Heart right ventricle (tissue), 16 donors: ENCODE measurements around the gene GFPT2. TPM values are rescaled to one million over a fixed set of nuclear protein-coding genes. Genes with fewer than 3 reads are reported as not detected.

Experiments
- ATAC-seq, 8 donors: fragments of 200-7000 bp; cut with Tn5 transposase; one replicate each; pipeline ENCODE4 v1.9.1; 2020; ENCODE audit warnings: mild to moderate bottlenecking in 8 of 8, moderate library complexity in 8 of 8, moderate number of reproducible peaks in 1 of 8
- DNase-seq, 2 donors: peaks; one replicate each; pipeline ENCODE4 v3.0.0-alpha.2; 2020
- H3K27ac ChIP-seq, 10 donors: fragments of 200-600 bp; sonication (generic) in 2 of 10; one replicate each; pipeline versions ENCODE4 v1.5.0 to v1.8.0; 2020 to 2022; ENCODE audit warnings: mild to moderate bottlenecking in 3 of 10
- H3K27me3 ChIP-seq, 7 donors: fragments of 200-600 bp; one replicate each; pipeline ENCODE4 v1.8.0; 2021 to 2022; ENCODE audit warnings: mild to moderate bottlenecking in 2 of 7
- H3K36me3 ChIP-seq, 9 donors: fragments of 200-600 bp; sonication (generic) in 1 of 9; one replicate each; pipeline versions ENCODE4 v1.5.0 to v1.8.0; 2020 to 2022; ENCODE audit warnings: mild to moderate bottlenecking in 2 of 9
- H3K4me1 ChIP-seq, 9 donors: fragments of 200-600 bp; sonication (generic) in 1 of 9; one replicate each; pipeline versions ENCODE4 v1.5.0 to v1.8.0; 2020 to 2022; ENCODE audit warnings: mild to moderate bottlenecking in 4 of 9
- H3K4me3 ChIP-seq, 10 donors: fragments of 200-600 bp; sonication (generic) in 2 of 10; one replicate each; pipeline versions ENCODE4 v1.5.0 to v1.8.0; 2020 to 2022; ENCODE audit warnings: mild to moderate bottlenecking in 7 of 10, moderate library complexity in 2 of 10
- H3K9me3 ChIP-seq, 11 donors: fragments of 200-600 bp in 10 of 11; sonication (generic) in 2 of 11; one replicate each; pipeline versions ENCODE4 v1.5.0 to v1.8.0; 2013 to 2022; ENCODE audit warnings: mild to moderate bottlenecking in 2 of 11, control low read depth in 1 of 11, moderate library complexity in 1 of 11
- CTCF ChIP-seq, 9 donors: fragments of 200-600 bp; sonication (generic) in 2 of 9; IDR thresholded peaks; one replicate each; pipeline versions ENCODE4 v1.5.0 to v1.8.0; 2021 to 2022; ENCODE audit warnings: antibody characterized with exemption in 9 of 9, mild to moderate bottlenecking in 5 of 9, moderate library complexity in 1 of 9
- whole genome bisulfite sequencing, 2 donors: extraction: QIAGEN DNeasy Blood & Tissue Kit; methylation state at CpG; one replicate each; pipeline ENCODE4 v1.1.7; 2013; ENCODE audit warnings: inconsistent platforms in 1 of 2; 5-methylcytosine and 5-hydroxymethylcytosine counted together
- intact Hi-C, 10 donors: fragments of 100-400 bp; cut with DNase I; formaldehyde crosslinking; loops; one replicate each; pipeline versions ENCODE4 v1.11.1 to v1.14.2; 2022
- polyA plus RNA-seq, 2 donors: library from polyadenylated mRNA; stranded (reverse); fragments of 200-250 nt; gene quantifications; one replicate each; pipeline ENCODE4 v1.2.3, GENCODE V29; 2013
- total RNA-seq, 10 donors: library from RNA; stranded (reverse); fragmentation: NEBNext Ultra II Directional in 3 of 10; extraction: Animal tissue kit (Norgen Biotek cat#: 25700) in 3 of 10; gene quantifications; one replicate each; pipeline versions ENCODE4 v1.2.1 to v1.2.4, GENCODE V29; 2021 to 2023
- donor health status: Arrhythmogenic right ventricular cardiomyopathy.
- donor health status: ischemic (EF 13 %, LVEDD 7.1; RV severe dilation, severe dysfunction).
- donor health status: healthy with polysubstance abuse.
- donor health status: DM: no; HTN: yes; CAD: no.
- donor health status: DM: no; HTN: no; CAD: no.
- donor health status: ischemic (EF 25% LVEDD 6.9; RV normal size, moderate dysfunction).
- donor health status: ischemic (EF 25% LVEDD 5.7; RV mildly dilated, moderate dysfunction).
- donor health status: healthy.
- donor health status: DM: yes; HTN: yes; CAD: no.
- donor health status: Ischemic cardiomyopathy.
- donor health status: ischemic (EF 35%, LVEDD 5.7; RV mildly dilated, moderate dysfunction).
- donor health status: nonischemic (EF 11% LVEDD 7.7; RV severe dilation, severe dysfunction).
- donor health status: DM: yes; HTN: yes; CAD: no.
- donor health status: PGD.
- donor health status: ischemic (EF 29% LVEDD 5.4; RV normal size, mild dysfunction).
- donor health status: nonischemic (EF 23%, LVEDD 6.1; RV moderate dilation, normal function).

The GFPT2 gene
- total and polyA plus RNA-seq, 12 donors, result 2.5 to 19.4 (median 6.9) TPM

DNA sequence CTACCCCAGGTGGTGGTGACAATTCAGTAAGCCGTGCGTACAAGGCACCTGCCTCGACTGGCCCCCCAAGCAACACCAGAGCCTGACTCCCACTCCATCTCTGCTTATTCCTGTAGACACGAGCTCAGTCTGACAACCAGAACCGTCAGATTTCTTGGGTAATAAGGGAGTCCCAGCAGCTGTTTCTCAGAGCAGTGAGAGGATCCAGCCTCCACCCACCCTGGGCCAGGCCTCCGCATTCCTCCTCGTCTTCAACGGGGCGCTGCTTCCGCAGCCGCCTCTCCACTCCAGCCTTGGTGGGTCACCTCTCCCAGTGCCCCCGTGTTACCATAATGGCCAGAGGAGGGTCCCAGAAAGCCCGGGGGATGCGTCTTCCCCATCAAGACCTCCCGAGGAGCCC lies 27.7 kb upstream of the GFPT2 start:
- ATAC-seq (peak in 3 of 8 donors; percentile 24 to 76 (median 76)), DNase-seq (no peak)
- no peaks in the 10 kb centered on the region for H3K9me3 ChIP-seq
- H3K4me3 ChIP-seq, result no peak overlapping the region
- no peak for TF ChIP-seq CTCF (IDR thresholded peaks at IDR 0.05)
- no peak overlapping the region for H3K27ac ChIP-seq
- intact Hi-C loops, result no loop called here
- no peaks in the 10 kb centered on the region for H3K4me1 ChIP-seq
- 71 to 80% methylated on average over 15 of the region's 15 CpGs for WGBS, 2 donors
- peaks cover 0 to 20% (median 8%) of the 10 kb centered on the region in 7 donors for H3K27me3 ChIP-seq
- H3K36me3 ChIP-seq, result no peaks in the 10 kb centered on the region

GRCh38 chr5:180380441-180380840 lies 27.3 kb upstream of the GFPT2 start:
- no peak overlapping the region for H3K4me3 ChIP-seq
- H3K27ac ChIP-seq, result no peak overlapping the region
- ATAC-seq, result no peak
- DNase-seq, result no peak
- peaks cover 0 to 20% (median 8%) of the 10 kb centered on the region in 7 donors for H3K27me3 ChIP-seq
- WGBS, 2 donors, result 83 to 84% methylated on average over 10 of the region's 10 CpGs
- H3K36me3 ChIP-seq, result no peaks in the 10 kb centered on the region
- no peaks in the 10 kb centered on the region for H3K4me1 ChIP-seq
- intact Hi-C loops, result no loop called here
- H3K9me3 ChIP-seq, result no peaks in the 10 kb centered on the region
- no peak for TF ChIP-seq CTCF (IDR thresholded peaks at IDR 0.05)

- WGBS, 2 donors, result 82 to 85% methylated on average over 31 of the region's 31 CpGs
- TF ChIP-seq CTCF (IDR thresholded peaks at IDR 0.05), result no peak
- Histone ChIP-seq H3K27ac (no peak overlapping the region), H3K36me3 (no peaks in the 10 kb centered on the region), H3K27me3 (peaks cover 0 to 19% (median 8%) of the 10 kb centered on the region in 7 donors), H3K9me3 (no peaks in the 10 kb centered on the region), H3K4me3 (no peak overlapping the region), H3K4me1 (no peaks in the 10 kb centered on the region)
- intact Hi-C loops, result no loop called here
- ATAC-seq, result no peak
- DNase-seq, result no peak
Measured at GRCh38 chr5:180379355-180380070, 26.4 kb upstream of the GFPT2 start.

GRCh38 chr5:180378438-180379344 lies 25.6 kb upstream of the GFPT2 start:
- 88 to 89% methylated on average over 9 of the region's 9 CpGs for WGBS, 2 donors
- intact Hi-C loops, result no loop called here
- Histone ChIP-seq H3K4me1 (no peaks in the 10 kb centered on the region), H3K27ac (no peak overlapping the region), H3K4me3 (no peak overlapping the region), H3K27me3 (peaks cover 0 to 19% (median 6%) of the 10 kb centered on the region in 7 donors), H3K36me3 (no peaks in the 10 kb centered on the region), H3K9me3 (no peaks in the 10 kb centered on the region)
- no peak for TF ChIP-seq CTCF (IDR thresholded peaks at IDR 0.05)
- DNase-seq (no peak), ATAC-seq (no peak)
